Activated gamma-delta T cell treated with anti-CD3 and anti-CD28 coated beads, Interleukin-2, amount 50 U/mL, for 16 hours (primary cell): ENCODE measurements around the gene OR2Y1.
"Not testable (repeated sequence)": the region's sequence is repeated elsewhere in the genome, so short reads cannot be mapped to it uniquely, and the experiment has no call there.

Source experiments
- DNase-seq: peaks from one replicate; pipeline ENCODE4 v3.0.0-alpha.2; 2020; ENCODE audit warnings: low read depth

Gene OR2Y1

GRCh38 chr5:180739958-180740357 is at the start of gene OR2Y1:
TSS of gene OR2Y1 (minus strand) at chr5:180740058. CDS start at chr5:180740058, 0 bp downstream.
- no peak for DNase-seq

- not testable (repeated sequence) for DNase-seq
Observed at GRCh38 chr5:180788651-180789410, 49.0 kb upstream of the OR2Y1 start.

GRCh38 chr5:180787711-180788431 is 48.0 kb upstream of the OR2Y1 start:
- no peak for DNase-seq

GRCh38 chr5:180786531-180787398 is 46.9 kb upstream of the OR2Y1 start:
- DNase-seq, result no peak

- no peak for DNase-seq
Observed at GRCh38 chr5:180785794-180786221, 46.0 kb upstream of the OR2Y1 start.

- no peak for DNase-seq
Observed at GRCh38 chr5:180785121-180785781, 45.4 kb upstream of the OR2Y1 start.

GRCh38 chr5:180784497-180785097 is 44.7 kb upstream of the OR2Y1 start:
- DNase-seq, result peak; percentile 52

- DNase-seq, result no peak
Observed at GRCh38 chr5:180783340-180784052, 43.6 kb upstream of the OR2Y1 start.

GRCh38 chr5:180782748-180783147 is 42.9 kb upstream of the OR2Y1 start:
- DNase-seq, result no peak

GRCh38 chr5:180781900-180782326 is 42.1 kb upstream of the OR2Y1 start:
- DNase-seq, result not testable (repeated sequence)

- DNase-seq, result no peak
Observed at GRCh38 chr5:180779985-180780610, 40.2 kb upstream of the OR2Y1 start.

- DNase-seq, result no peak
Observed at GRCh38 chr5:180777475-180777874, 37.6 kb upstream of the OR2Y1 start.

GRCh38 chr5:180776376-180776775 is 36.5 kb upstream of the OR2Y1 start:
- DNase-seq, result no peak

GRCh38 chr5:180775624-180776023 is 35.8 kb upstream of the OR2Y1 start:
- DNase-seq, result no peak

- DNase-seq, result no peak
Observed at GRCh38 chr5:180771839-180772238, 32.0 kb upstream of the OR2Y1 start.

GRCh38 chr5:180769821-180770220 is 30.0 kb upstream of the OR2Y1 start:
- DNase-seq, result no peak

GRCh38 chr5:180755601-180756000 is 15.7 kb upstream of the OR2Y1 start:
- DNase-seq, result no peak

GRCh38 chr5:180744253-180744652 is 4.4 kb upstream of the OR2Y1 start:
- DNase-seq, result no peak

GRCh38 chr5:180742727-180743126 is 2.9 kb upstream of the OR2Y1 start:
- DNase-seq, result no peak

- not testable (repeated sequence) for DNase-seq
Observed at GRCh38 chr5:180740953-180741352, 1.1 kb upstream of the OR2Y1 start.
